Endothelial cell of umbilical vein (primary cell): ENCODE data around the gene GRIA3.

Experiments
- CTCF ChIP-seq, 2 donors: IDR thresholded peaks; 1 replicate in 1 of 2; 2 replicates in 1 of 2; pipeline ENCODE4 v1.5.1; 2011; ENCODE audit warnings: low read length in 2 of 2, mild to moderate bottlenecking in 2 of 2, moderate library complexity in 2 of 2, control low read depth in 1 of 2, inconsistent platforms in 1 of 2, low read depth in 1 of 2; ENCODE audit not compliant: insufficient read depth in 1 of 2; ENCODE audit errors: extremely low read depth in 1 of 2
- EZH2 ChIP-seq: IDR thresholded peaks from 2 replicates; pipeline ENCODE4 v1.6.1; 2012; ENCODE audit warnings: borderline replicate concordance, low read depth, mild to moderate bottlenecking, moderate library complexity, low read length, inconsistent platforms; ENCODE audit not compliant: severe bottlenecking
- FOS ChIP-seq: IDR thresholded peaks from 2 replicates; pipeline ENCODE4 v1.6.1; 2011; ENCODE audit warnings: mild to moderate bottlenecking, low read length, moderate library complexity, borderline replicate concordance; ENCODE audit not compliant: insufficient read depth
- GATA2 ChIP-seq: IDR thresholded peaks from 2 replicates; pipeline ENCODE4 v1.7.0; 2011; ENCODE audit warnings: low read depth, mild to moderate bottlenecking, moderate library complexity, mixed read lengths, low read length; ENCODE audit not compliant: insufficient read length, insufficient read depth
- JUN ChIP-seq: IDR thresholded peaks from 2 replicates; pipeline ENCODE4 v1.6.1; 2011; ENCODE audit warnings: borderline replicate concordance, low read depth; ENCODE audit not compliant: insufficient read length, insufficient read depth
- MAX ChIP-seq: IDR thresholded peaks from 2 replicates; pipeline ENCODE4 v1.6.1; 2011; ENCODE audit not compliant: insufficient read depth, insufficient read length
- MYC ChIP-seq: IDR thresholded peaks from one replicate; pipeline ENCODE4 v1.6.1; 2011; ENCODE audit warnings: mild to moderate bottlenecking, low read depth, low read length
- POLR2A ChIP-seq: IDR thresholded peaks from 2 replicates; pipeline ENCODE4 v1.6.1; 2012; ENCODE audit warnings: low read depth, mild to moderate bottlenecking, control low read depth, low read length
- POLR2AphosphoS5 ChIP-seq: IDR thresholded peaks from 2 replicates; pipeline ENCODE4 v1.6.1; 2012; ENCODE audit warnings: low read depth, mild to moderate bottlenecking, control low read depth, low read length, moderate library complexity; ENCODE audit not compliant: insufficient read depth

- no peak for TF ChIP-seq MAX
- TF ChIP-seq EZH2 = no peak
- TF ChIP-seq CTCF (IDR thresholded peaks at IDR 0.05; ENCODE audit: extremely low read depth in 1 of 2, insufficient read depth in 1 of 2, low read depth in 1 of 2, low read length in 2 of 2) = no peak
- TF ChIP-seq MYC = no peak
- TF ChIP-seq POLR2A = no peak
- TF ChIP-seq FOS = no peak
- TF ChIP-seq POLR2AphosphoS5 = no peak
- TF ChIP-seq GATA2 = no peak
- TF ChIP-seq JUN = no peak
Observed at GRCh38 chrX:123320622-123321021, 136.5 kb downstream of the GRIA3 start.
